IMR-90 (cell line): Measurements from ENCODE around the gene TRIM66. TPM values are rescaled to one million over a fixed set of nuclear protein-coding genes. Genes with fewer than 3 reads are reported as not detected.

ENCODE experiments used
- ATAC-seq: fragments of 200-7000 bp; cut with Tn5 transposase; 2 replicates; pipeline ENCODE4 v1.9.1; 2020; ENCODE audit warnings: low read depth, mild to moderate bottlenecking, moderate library complexity
- BruUV-seq: library from RNA; stranded (reverse); fragments of 400-500 nt; replicated peaks from 2 replicates; lab custom pipeline; 2021; lab: Mats Ljungman, UMichigan
- CTCF ChIA-PET: fragments of 300-600 bp; formaldehyde crosslinking; extraction: SDS; loops from one replicate; lab custom pipeline; 2021; ENCODE audit warnings: antibody characterized with exemption; lab: Yijun Ruan, JAX
- POLR2A ChIA-PET: fragments of 300-600 bp; sonication (Branson Sonifier 250); formaldehyde crosslinking; loops from one replicate; lab custom pipeline; 2022; ENCODE audit warnings: antibody characterized with exemption; ENCODE audit not compliant: unreplicated experiment; lab: Charles Lee
- DNase-seq: peaks from one replicate; pipeline ENCODE4 v3.0.0; 2013
- H2AFZ ChIP-seq: replicated peaks from 2 replicates; pipeline ENCODE3; 2013; ENCODE audit warnings: low read length, mild to moderate bottlenecking; ENCODE audit not compliant: poor library complexity
- H2AK5ac ChIP-seq: 2 replicates; pipeline ENCODE4 v1.6.1; 2013; ENCODE audit warnings: low read depth, low read length, inconsistent platforms
- H2AK9ac ChIP-seq: replicated peaks from 2 replicates; pipeline ENCODE3; 2013; ENCODE audit warnings: mild to moderate bottlenecking, low read depth, low read length, moderate library complexity; ENCODE audit not compliant: poor library complexity
- H2BK120ac ChIP-seq: 2 replicates; pipeline ENCODE4 v1.6.1; 2013; ENCODE audit warnings: low read depth, low read length, inconsistent platforms
- H2BK15ac ChIP-seq: 3 replicates; pipeline ENCODE4 v1.6.1; 2013; ENCODE audit warnings: low read depth, low read length, inconsistent platforms
- H2BK20ac ChIP-seq: 2 replicates; pipeline ENCODE4 v1.6.1; 2013; ENCODE audit warnings: low read depth, mild to moderate bottlenecking, inconsistent platforms, low read length, moderate library complexity
- H2BK5ac ChIP-seq: 2 replicates; pipeline ENCODE4 v1.6.1; 2013; ENCODE audit warnings: mild to moderate bottlenecking, low read depth, low read length, inconsistent platforms; ENCODE audit not compliant: poor library complexity, severe bottlenecking
- H3K14ac ChIP-seq: replicated peaks from 2 replicates; pipeline ENCODE4 v1.6.1; 2013; ENCODE audit warnings: low read depth, low read length, inconsistent platforms
- H3K18ac ChIP-seq: 2 replicates; pipeline ENCODE4 v1.6.1; 2013; ENCODE audit warnings: low read depth, low read length, control low read depth
- H3K23ac ChIP-seq: 2 replicates; pipeline ENCODE4 v1.6.1; 2013; ENCODE audit warnings: low read depth, low read length, inconsistent platforms
- H3K27ac ChIP-seq: 2 replicates; pipeline ENCODE4 v1.5.1; 2013; ENCODE audit warnings: mild to moderate bottlenecking, control low read depth, low read length; ENCODE audit not compliant: insufficient read depth
- H3K27me3 ChIP-seq: 2 replicates; pipeline ENCODE4 v1.6.1; 2013; ENCODE audit warnings: low read length; ENCODE audit not compliant: control insufficient read depth, insufficient read depth
- H3K36me3 ChIP-seq: 2 replicates; pipeline ENCODE4 v1.6.1; 2013; ENCODE audit warnings: low read length, mixed read lengths; ENCODE audit not compliant: control insufficient read depth, insufficient read depth
- H3K4ac ChIP-seq: 2 replicates; pipeline ENCODE4 v1.6.1; 2013; ENCODE audit warnings: low read depth, low read length, inconsistent platforms
- H3K4me1 ChIP-seq: 2 replicates; pipeline ENCODE4 v1.6.1; 2013; ENCODE audit warnings: low read length, mixed read lengths; ENCODE audit not compliant: control insufficient read depth, insufficient read depth
- H3K4me2 ChIP-seq: 2 replicates; pipeline ENCODE4 v1.6.1; 2013; ENCODE audit warnings: low read depth, mild to moderate bottlenecking, control low read depth, low read length, moderate library complexity
- H3K4me3 ChIP-seq: 2 replicates; pipeline ENCODE4 v1.5.1; 2013; ENCODE audit warnings: low read depth, mild to moderate bottlenecking, control low read depth, low read length, moderate library complexity; ENCODE audit not compliant: insufficient read depth
- H3K56ac ChIP-seq: 2 replicates; pipeline ENCODE4 v1.6.1; 2013; ENCODE audit warnings: low read length, inconsistent platforms; ENCODE audit not compliant: insufficient read depth; ENCODE audit errors: extremely low read depth
- H3K79me1 ChIP-seq, 2 experiments: 2 replicates each; pipeline ENCODE4 v1.6.1; 2013; ENCODE audit warnings: low read length in 2 of 2, inconsistent platforms in 1 of 2, low read depth in 1 of 2
- H3K9ac ChIP-seq: 2 replicates; pipeline ENCODE4 v1.6.1; 2013; ENCODE audit warnings: low read depth, low read length, control low read depth
- H3K9me1 ChIP-seq: 2 replicates; pipeline ENCODE4 v1.6.1; 2013; ENCODE audit warnings: low read length, inconsistent platforms; ENCODE audit not compliant: insufficient read depth
- H3K9me3 ChIP-seq: 2 replicates; pipeline ENCODE4 v1.6.1; 2013; ENCODE audit warnings: low read length; ENCODE audit not compliant: control insufficient read depth, insufficient read depth
- H4K20me1 ChIP-seq: 2 replicates; pipeline ENCODE4 v1.6.1; 2013; ENCODE audit warnings: low read length, inconsistent platforms; ENCODE audit not compliant: insufficient read depth
- H4K5ac ChIP-seq: 2 replicates; pipeline ENCODE4 v1.6.1; 2013; ENCODE audit warnings: mild to moderate bottlenecking, low read depth, low read length, control low read depth
- H4K8ac ChIP-seq, 2 experiments: 2 replicates each; pipeline ENCODE4 v1.6.1; 2013; ENCODE audit warnings: low read depth in 2 of 2, low read length in 2 of 2, control low read depth in 1 of 2, inconsistent platforms in 1 of 2
- H4K91ac ChIP-seq: 2 replicates; pipeline ENCODE4 v1.6.1; 2013; ENCODE audit warnings: low read depth, low read length, inconsistent platforms; ENCODE audit not compliant: insufficient read depth
- BHLHE40 ChIP-seq: fragments of 150-350 bp; IDR thresholded peaks from 2 replicates; pipeline ENCODE4 v1.6.1; 2016; ENCODE audit warnings: mild to moderate bottlenecking, low read depth, low read length
- CEBPB ChIP-seq: IDR thresholded peaks from 2 replicates; pipeline ENCODE4 v1.6.1; 2012; ENCODE audit warnings: low read depth, low read length, improper control_type of control experiment
- FOS ChIP-seq: fragments of 150-350 bp; IDR thresholded peaks from 2 replicates; pipeline ENCODE4 v1.6.1; 2016; ENCODE audit warnings: low read depth, low read length
- MAFK ChIP-seq: IDR thresholded peaks from 2 replicates; pipeline ENCODE4 v1.6.1; 2012; ENCODE audit warnings: low read depth, low read length, improper control_type of control experiment
- MAZ ChIP-seq: IDR thresholded peaks from 2 replicates; pipeline ENCODE4 v1.6.1; 2012; ENCODE audit warnings: low read depth, mild to moderate bottlenecking, low read length, improper control_type of control experiment, moderate library complexity, borderline replicate concordance
- NFE2L2 ChIP-seq: fragments of 150-350 bp; IDR thresholded peaks from 2 replicates; pipeline ENCODE4 v1.6.1; 2016; ENCODE audit warnings: low read depth, mild to moderate bottlenecking, low read length
- POLR2A ChIP-seq: IDR thresholded peaks from 2 replicates; pipeline ENCODE4 v1.6.1; 2012; ENCODE audit warnings: mild to moderate bottlenecking, low read depth, low read length
- RAD21 ChIP-seq: IDR thresholded peaks from 2 replicates; pipeline ENCODE4 v1.6.1; 2012; ENCODE audit warnings: low read length, improper control_type of control experiment
- RCOR1 ChIP-seq: IDR thresholded peaks from 2 replicates; pipeline ENCODE4 v1.6.1; 2012; ENCODE audit warnings: mild to moderate bottlenecking, low read length, improper control_type of control experiment; ENCODE audit not compliant: insufficient replicate concordance
- RFX5 ChIP-seq: IDR thresholded peaks from 2 replicates; pipeline ENCODE4 v1.8.0; 2012; ENCODE audit warnings: low read depth, mild to moderate bottlenecking, low read length, moderate library complexity
- SMC3 ChIP-seq: fragments of 150-350 bp; IDR thresholded peaks from 2 replicates; pipeline ENCODE4 v1.6.1; 2016; ENCODE audit warnings: low read depth, mild to moderate bottlenecking, antibody characterized with exemption, low read length, moderate library complexity
- WGBS, 2 experiments: methylation state at CpG; one replicate each; pipeline versions ENCODE4 v1.1.5 to v1.1.7; 2013; ENCODE audit warnings: missing lambda C conversion rate in 2 of 2; ENCODE audit not compliant: insufficient read length in 1 of 2; ENCODE audit errors: extremely low coverage in 2 of 2; 5-methylcytosine and 5-hydroxymethylcytosine counted together
- dilution Hi-C: fragments of 300-500 bp; cut with HindIII; formaldehyde crosslinking; loops from one replicate; pipeline ENCODE4 v1.14.3; 2018; ENCODE audit warnings: low sequenced_read_pairs; ENCODE audit not compliant: unreplicated experiment
- in situ Hi-C: fragments of 300-500 bp; cut with MboI; formaldehyde crosslinking; loops from 3 replicates; pipeline ENCODE4 v1.14.3; 2019; ENCODE audit warnings: low sequenced_read_pairs, inconsistent platforms, mixed read lengths
- intact Hi-C: fragments of 100-400 bp; cut with micrococcal nuclease; formaldehyde crosslinking; loops from 2 replicates; pipeline ENCODE4 v1.10.0; 2022
- polyA plus RNA-seq, 3 experiments: library from polyadenylated mRNA; depleted of rRNA; stranded (reverse); fragments of >200 nt; gene quantifications; 2 replicates each; pipeline ENCODE4 v1.2.3, GENCODE V29; 2012; ENCODE audit warnings: low replicate concordance in 1 of 3
- total RNA-seq: library from RNA; depleted of rRNA; stranded (reverse); fragments of >200 nt; gene quantifications from 2 replicates; pipeline ENCODE4 v1.2.3, GENCODE V29; 2012
- TF ChIP-seq, protein P1 (sequence below): fragments of 150-350 bp; IDR thresholded peaks from 2 replicates; pipeline ENCODE4 v1.6.1; 2016; ENCODE audit warnings: low read depth, mild to moderate bottlenecking, low read length, moderate library complexity, borderline replicate concordance
- TF ChIP-seq, protein P2 (sequence below): conservative IDR thresholded peaks from 2 replicates; pipeline ENCODE4 v1.5.1; 2012; ENCODE audit warnings: mild to moderate bottlenecking, low read depth, low read length, improper control_type of control experiment
- TF ChIP-seq, protein P3 (sequence below): fragments of 150-350 bp; IDR thresholded peaks from 2 replicates; pipeline ENCODE4 v1.6.1; 2017; ENCODE audit warnings: mild to moderate bottlenecking, antibody characterized with exemption, low read length, low read depth

The TRIM66 gene
- total and polyA plus RNA-seq, 2 of the 4 experiments (the other 2 are of a cell fraction) = 4.4 to 5.0 TPM

DNA sequence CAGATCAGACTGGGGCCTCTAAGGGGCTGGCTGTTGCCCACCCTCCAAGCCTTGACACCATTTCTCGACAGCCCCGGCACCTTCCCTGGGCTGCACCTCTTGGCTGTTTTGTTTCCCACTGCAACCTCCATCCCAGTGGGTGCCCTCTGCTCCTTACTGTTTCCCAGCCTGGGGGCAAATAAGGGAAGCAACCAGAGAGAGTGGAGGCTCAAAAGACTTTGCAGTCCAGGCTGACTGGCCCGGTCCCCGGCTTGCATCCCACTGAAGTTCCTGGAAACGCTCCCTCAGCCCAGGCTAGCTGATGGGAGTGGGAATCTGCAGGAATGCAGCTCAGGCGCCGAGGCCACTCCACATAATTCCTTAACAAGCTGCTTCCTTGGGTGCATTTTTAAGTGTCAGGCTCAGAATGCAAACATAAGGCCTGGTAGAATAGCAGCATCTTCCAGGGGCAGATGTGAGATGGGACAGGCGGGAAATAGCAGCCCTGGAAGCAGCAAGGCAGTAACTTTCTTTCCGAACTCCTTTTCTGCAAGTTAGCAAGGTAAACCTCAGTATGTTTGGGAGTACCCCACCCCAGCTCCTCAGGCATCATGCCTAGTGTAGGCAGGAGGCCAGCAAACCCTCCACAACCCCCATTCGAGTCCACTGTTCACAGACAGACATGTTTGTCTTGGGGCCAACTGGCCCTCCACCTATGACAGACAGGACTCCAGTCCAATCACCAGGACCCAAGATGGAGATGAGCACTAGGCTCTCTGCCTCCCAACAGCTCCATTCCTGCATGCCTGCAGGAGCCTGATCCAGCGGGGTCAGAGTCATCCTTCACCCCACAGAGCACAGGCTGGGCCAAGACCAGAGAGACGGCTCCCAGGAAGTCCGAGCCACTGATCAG, 39.4 kb upstream of the TRIM66 start:
- Histone ChIP-seq H3K4me3 (no peak overlapping the region), H4K8ac (peak overlapping the region; percentile 54 to 97), H3K27ac (peak overlapping the region; percentile 99), H3K9ac (peak overlapping the region; percentile 20), H3K14ac (peak overlapping the region; percentile 97), H2BK15ac (peak overlapping the region; percentile 69), H2AK5ac (peak overlapping the region; percentile 98), H3K4me1 (peaks cover 54% of the 10 kb centered on the region), H3K79me1 (peaks cover 19 to 81% of the 10 kb centered on the region in 2 experiments), H2BK120ac (peak overlapping the region; percentile 99), H2BK5ac (peak overlapping the region; percentile 99), H4K20me1 (no peaks in the 10 kb centered on the region), H3K9me1 (peaks cover 68% of the 10 kb centered on the region), H3K4ac (peak overlapping the region; percentile 100), H4K91ac (peak overlapping the region; percentile 99), H3K9me3 (no peaks in the 10 kb centered on the region), H3K36me3 (peaks cover 31% of the 10 kb centered on the region), H3K4me2 (no peak overlapping the region), H3K56ac (peak overlapping the region; percentile 97), H3K23ac (peak overlapping the region; percentile 100), H3K27me3 (no peaks in the 10 kb centered on the region), H2AFZ (peak overlapping the region; percentile 23), H2BK20ac (peak overlapping the region; percentile 98), H4K5ac (peak overlapping the region; percentile 95), H3K18ac (peak overlapping the region; percentile 93), H2AK9ac (peak overlapping the region; percentile 92)
- intact Hi-C loops (loop anchor here (2.0 to 10.0 kb wide), 2 partner anchors 69 to 193 kb away; partner anchors contain the start of gene AKIP1), in situ Hi-C loops (no loop called here), dilution Hi-C loops (no loop called here)
- POLR2A ChIA-PET = no interaction called here
- CTCF ChIA-PET = interaction anchor here (0.7 kb wide), 1 partner anchor 89 kb away, joined by 3 read pairs; no protein-coding TSS in a partner anchor
- BruUV-seq = no TSS peak
- ATAC-seq (peak; percentile 2), DNase-seq (peak; percentile 56)
- 60% methylated on average over 2 of the region's 13 CpGs; no CpG with 5 or more reads in 1 of the 2 experiments for WGBS, 2 experiments
- TF ChIP-seq CEBPB (no peak), MAFK (no peak), RFX5 (no peak), NFE2L2 (no peak), MAZ (no peak), SMC3 (no peak), POLR2A (no peak), RAD21 (no peak), FOS (no peak), BHLHE40 (no peak), RCOR1 (no peak)
- TF ChIP-seq, protein P1, sequence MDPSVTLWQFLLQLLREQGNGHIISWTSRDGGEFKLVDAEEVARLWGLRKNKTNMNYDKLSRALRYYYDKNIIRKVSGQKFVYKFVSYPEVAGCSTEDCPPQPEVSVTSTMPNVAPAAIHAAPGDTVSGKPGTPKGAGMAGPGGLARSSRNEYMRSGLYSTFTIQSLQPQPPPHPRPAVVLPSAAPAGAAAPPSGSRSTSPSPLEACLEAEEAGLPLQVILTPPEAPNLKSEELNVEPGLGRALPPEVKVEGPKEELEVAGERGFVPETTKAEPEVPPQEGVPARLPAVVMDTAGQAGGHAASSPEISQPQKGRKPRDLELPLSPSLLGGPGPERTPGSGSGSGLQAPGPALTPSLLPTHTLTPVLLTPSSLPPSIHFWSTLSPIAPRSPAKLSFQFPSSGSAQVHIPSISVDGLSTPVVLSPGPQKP = no peak
- TF ChIP-seq, protein P2, sequence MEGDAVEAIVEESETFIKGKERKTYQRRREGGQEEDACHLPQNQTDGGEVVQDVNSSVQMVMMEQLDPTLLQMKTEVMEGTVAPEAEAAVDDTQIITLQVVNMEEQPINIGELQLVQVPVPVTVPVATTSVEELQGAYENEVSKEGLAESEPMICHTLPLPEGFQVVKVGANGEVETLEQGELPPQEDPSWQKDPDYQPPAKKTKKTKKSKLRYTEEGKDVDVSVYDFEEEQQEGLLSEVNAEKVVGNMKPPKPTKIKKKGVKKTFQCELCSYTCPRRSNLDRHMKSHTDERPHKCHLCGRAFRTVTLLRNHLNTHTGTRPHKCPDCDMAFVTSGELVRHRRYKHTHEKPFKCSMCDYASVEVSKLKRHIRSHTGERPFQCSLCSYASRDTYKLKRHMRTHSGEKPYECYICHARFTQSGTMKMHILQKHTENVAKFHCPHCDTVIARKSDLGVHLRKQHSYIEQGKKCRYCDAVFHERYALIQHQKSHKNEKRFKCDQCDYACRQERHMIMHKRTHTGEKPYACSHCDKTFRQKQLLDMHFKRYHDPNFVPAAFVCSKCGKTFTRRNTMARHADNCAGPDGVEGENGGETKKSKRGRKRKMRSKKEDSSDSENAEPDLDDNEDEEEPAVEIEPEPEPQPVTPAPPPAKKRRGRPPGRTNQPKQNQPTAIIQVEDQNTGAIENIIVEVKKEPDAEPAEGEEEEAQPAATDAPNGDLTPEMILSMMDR = no peak
- TF ChIP-seq, protein P3, sequence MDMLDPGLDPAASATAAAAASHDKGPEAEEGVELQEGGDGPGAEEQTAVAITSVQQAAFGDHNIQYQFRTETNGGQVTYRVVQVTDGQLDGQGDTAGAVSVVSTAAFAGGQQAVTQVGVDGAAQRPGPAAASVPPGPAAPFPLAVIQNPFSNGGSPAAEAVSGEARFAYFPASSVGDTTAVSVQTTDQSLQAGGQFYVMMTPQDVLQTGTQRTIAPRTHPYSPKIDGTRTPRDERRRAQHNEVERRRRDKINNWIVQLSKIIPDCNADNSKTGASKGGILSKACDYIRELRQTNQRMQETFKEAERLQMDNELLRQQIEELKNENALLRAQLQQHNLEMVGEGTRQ = no peak
